PFSK-1 (cell line): ENCODE measurements around the gene SOBP.

Source experiments
- FOXP2 ChIP-seq: optimal IDR thresholded peaks from 2 replicates; pipeline ENCODE3; 2011; ENCODE audit warnings: borderline replicate concordance, control low read depth, inconsistent platforms; ENCODE audit not compliant: insufficient read depth; ENCODE audit errors: extremely low read length, extremely low read depth
- POLR2AphosphoS5 ChIP-seq: IDR thresholded peaks from 2 replicates; pipeline ENCODE4 v1.6.1; 2012; ENCODE audit warnings: low read depth, mild to moderate bottlenecking, control low read depth, low read length, moderate library complexity
- REST ChIP-seq, 2 experiments: IDR thresholded peaks; 2 replicates each; pipeline versions ENCODE4 v1.6.1 to v1.8.0; 2011 to 2012; ENCODE audit warnings: low read depth in 2 of 2, low read length in 2 of 2, control low read depth in 1 of 2, inconsistent platforms in 1 of 2, mild to moderate bottlenecking in 1 of 2, moderate library complexity in 1 of 2; ENCODE audit not compliant: insufficient read depth in 1 of 2
- SIN3A ChIP-seq: IDR thresholded peaks from 2 replicates; pipeline ENCODE4 v1.6.1; 2012; ENCODE audit warnings: mild to moderate bottlenecking, low read length, moderate library complexity, borderline replicate concordance; ENCODE audit not compliant: insufficient read depth
- TAF1 ChIP-seq: IDR thresholded peaks from 2 replicates; pipeline ENCODE4 v1.6.1; 2012; ENCODE audit warnings: low read length, control low read depth, borderline replicate concordance; ENCODE audit not compliant: insufficient read depth

SOBP gene

GRCh38 chr6:107584726-107585125, 94.8 kb downstream of the SOBP start:
- TF ChIP-seq TAF1 (no peak), FOXP2 (no peak), SIN3A (no peak), POLR2AphosphoS5 (no peak), REST (IDR thresholded peaks at IDR 0.05; ENCODE audit: insufficient read depth in 1 of 2, low read depth in 2 of 2, low read length in 2 of 2) (no peak)

GRCh38 chr6:107585815-107586435, 96.0 kb downstream of the SOBP start:
- TF ChIP-seq TAF1: no peak
- TF ChIP-seq SIN3A: no peak
- TF ChIP-seq REST (IDR thresholded peaks at IDR 0.05; ENCODE audit: insufficient read depth in 1 of 2, low read depth in 2 of 2, low read length in 2 of 2): no peak
- TF ChIP-seq FOXP2: no peak
- TF ChIP-seq POLR2AphosphoS5: no peak

- TF ChIP-seq REST (IDR thresholded peaks at IDR 0.05; ENCODE audit: insufficient read depth in 1 of 2, low read depth in 2 of 2, low read length in 2 of 2) (no peak), FOXP2 (no peak), POLR2AphosphoS5 (no peak), SIN3A (no peak), TAF1 (no peak)
Measured at GRCh38 chr6:107587451-107587850, 97.5 kb downstream of the SOBP start.

GRCh38 chr6:107589199-107589598, 99.3 kb downstream of the SOBP start:
- no peak for TF ChIP-seq REST (IDR thresholded peaks at IDR 0.05; ENCODE audit: insufficient read depth in 1 of 2, low read depth in 2 of 2, low read length in 2 of 2)
- no peak for TF ChIP-seq TAF1

GRCh38 chr6:107589934-107590333, 100.0 kb downstream of the SOBP start:
- TF ChIP-seq FOXP2 (no peak), POLR2AphosphoS5 (no peak), TAF1 (no peak), REST (IDR thresholded peaks at IDR 0.05; ENCODE audit: insufficient read depth in 1 of 2, low read depth in 2 of 2, low read length in 2 of 2) (no peak), SIN3A (no peak)
